ENCODE results near the gene PIAS1.

PIAS1 gene

DNA sequence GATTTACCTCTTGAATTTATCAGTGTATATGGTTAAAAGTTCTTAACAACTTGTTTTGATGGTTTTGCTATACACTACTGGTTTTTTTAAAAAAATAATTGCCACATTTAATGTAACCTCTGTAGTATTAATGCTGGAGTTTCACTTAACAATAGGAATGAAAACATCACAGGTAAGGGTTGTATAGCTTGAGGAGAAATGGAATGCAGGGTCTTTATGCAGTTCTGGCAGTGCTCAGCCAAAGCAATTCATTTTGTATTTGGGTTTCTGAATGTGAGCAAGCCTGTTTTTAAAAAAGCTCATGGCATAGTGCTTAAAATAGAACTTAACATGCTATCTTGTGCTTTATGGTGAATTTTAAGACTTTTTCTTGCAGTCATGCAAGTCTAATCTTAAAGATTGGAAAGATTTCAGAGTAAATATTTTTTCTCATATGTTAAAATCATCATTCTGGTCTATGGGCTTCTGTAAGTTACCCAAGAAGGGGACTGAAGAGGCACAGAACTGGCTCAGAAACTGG, 8.9 kb downstream of the PIAS1 start:
- DNase-seq (ENCODE audit: low read depth in 2 of 2): no peak

DNA sequence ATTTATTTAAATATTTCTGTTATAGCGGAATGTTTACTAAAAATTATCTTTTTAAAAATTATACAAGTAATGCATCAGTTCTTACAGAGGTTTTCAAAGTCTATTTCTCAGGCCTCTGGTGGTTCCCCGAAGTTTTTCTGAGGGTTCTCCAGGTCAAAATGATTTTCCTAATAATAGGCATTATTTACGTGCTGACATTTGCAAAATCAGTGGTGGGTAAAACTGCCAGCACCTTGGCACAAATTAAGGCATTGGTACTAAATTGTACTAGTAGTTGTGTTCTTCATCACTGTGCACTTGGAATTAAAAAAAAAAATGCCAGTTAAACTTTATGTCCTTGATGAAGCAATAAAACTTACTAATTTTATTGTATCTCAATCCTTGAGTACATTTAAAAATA, 9.5 kb downstream of the PIAS1 start:
- no peak for DNase-seq (ENCODE audit: low read depth in 2 of 2)

DNA sequence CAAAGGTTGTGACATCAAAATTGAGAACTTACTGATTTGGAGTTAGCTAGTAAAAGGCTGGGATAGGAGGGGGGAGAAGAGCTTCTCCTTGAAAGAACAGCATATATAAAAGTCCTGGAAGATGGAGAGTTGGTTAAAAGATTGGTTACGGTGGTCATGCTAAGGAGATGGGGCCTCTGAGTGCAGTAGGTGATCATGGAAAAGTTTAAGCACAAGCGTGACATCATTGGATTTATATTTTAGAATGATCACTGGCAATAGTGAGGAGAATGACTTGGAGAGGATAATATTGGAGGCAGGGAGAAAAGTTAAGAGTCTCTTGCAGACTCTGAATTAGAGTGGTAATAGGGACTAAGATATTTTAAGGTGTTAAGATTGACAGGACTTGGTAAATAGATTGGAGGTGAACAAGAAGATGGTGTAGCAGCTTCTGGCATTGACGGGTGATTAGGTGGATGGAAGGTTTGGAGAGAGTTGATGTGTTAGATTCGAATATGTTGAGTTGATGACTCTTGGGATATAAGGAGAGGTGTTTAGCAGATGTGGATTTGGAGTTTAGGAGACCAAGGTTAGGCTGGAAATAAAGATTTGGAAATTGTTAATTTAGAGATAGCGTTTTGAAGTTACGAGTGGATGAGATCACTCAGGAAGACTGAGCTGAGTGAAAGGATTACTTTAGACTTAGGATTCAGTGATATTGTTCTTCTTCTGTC, 19.6 kb downstream of the PIAS1 start:
- DNase-seq (ENCODE audit: low read depth in 2 of 2): no peak

DNA sequence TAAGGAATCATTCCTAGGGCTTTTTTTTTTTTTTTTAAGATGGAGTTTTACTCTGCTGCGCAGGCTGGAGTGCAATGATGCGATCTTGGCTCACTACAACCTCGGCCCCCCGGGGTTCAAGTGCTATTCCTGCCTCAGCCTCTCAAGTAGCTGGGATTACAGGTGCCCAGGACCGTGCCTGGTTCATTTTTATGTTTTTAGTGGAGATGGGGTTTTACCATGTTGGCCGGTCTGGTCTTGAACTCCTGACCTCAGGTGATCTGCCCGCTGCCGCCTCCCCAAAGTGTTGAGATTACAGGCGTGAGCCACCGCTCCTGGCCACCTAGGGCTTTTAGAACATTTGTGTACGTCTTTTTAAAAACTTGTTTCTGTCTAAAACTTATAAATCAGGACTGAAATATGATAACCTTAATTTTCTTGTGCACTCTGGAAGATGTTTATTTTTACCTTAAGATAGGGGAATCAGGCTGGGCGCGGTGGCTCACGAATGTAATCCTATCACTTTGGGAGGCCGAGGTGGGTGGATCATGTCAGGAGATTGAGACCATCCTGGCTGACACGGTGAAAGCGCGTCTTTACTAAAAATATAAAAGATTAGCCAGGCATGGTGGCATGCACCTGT, 21.8 kb downstream of the PIAS1 start:
- DNase-seq (ENCODE audit: low read depth in 2 of 2): no peak

DNA sequence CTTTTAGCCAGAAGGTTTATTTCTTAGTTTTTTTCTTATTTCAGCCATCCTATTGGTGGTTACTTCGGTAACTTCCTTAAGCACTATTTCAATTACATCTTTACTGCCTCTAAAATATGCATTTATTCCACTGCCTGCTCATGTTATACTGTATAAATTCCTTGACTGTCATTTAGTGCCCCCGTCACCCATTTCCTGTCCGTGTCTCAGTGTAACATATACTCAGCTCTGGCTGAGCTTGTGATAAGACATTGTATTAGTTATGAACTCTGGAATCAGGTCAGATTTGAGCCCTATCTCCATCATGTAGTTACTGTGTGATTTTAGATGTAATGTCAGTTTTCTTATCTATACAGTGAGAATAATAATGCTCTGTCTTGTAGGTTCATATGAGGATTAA, 24.2 kb downstream of the PIAS1 start:
- no peak for DNase-seq (ENCODE audit: low read depth in 2 of 2)

DNA sequence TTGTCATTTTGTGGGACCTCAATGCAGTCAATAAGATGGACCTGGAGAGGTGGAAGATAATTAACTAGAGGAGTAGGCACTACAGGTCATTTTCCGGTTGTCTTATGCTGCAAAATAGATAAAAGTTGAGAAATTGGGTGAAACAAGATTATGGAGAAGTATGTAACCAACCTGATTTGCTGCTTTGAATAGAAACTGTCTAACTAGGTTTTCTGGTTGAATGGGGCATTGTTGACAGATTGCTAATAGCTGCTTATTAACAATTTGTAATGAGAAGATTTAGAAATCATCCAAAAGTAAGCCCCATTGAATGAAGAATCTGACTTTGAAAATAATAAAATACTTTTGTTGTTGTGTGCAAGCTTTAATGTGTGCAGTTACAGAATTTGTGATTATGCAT, 26.2 kb downstream of the PIAS1 start:
- DNase-seq (ENCODE audit: low read depth in 2 of 2): no peak

DNA sequence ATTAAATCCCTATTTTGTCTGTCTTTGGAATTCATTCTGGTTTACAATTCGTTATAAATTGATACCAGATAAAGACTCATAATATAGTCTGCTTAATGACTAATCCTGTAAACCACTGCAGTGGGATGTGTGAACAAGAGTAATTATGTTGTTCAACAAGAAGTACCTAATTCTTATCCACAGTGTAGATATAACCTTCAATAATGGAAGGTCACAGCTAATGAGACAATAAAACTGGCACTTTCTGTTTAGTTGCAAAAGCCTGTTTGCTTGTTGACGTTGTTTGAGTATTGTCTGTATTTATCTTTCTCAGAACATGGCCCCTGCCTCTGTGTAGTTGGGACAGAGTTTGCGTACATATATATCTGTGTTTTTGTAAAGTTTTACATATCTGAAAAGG, 26.7 kb downstream of the PIAS1 start:
- DNase-seq (ENCODE audit: low read depth in 2 of 2): no peak

DNA sequence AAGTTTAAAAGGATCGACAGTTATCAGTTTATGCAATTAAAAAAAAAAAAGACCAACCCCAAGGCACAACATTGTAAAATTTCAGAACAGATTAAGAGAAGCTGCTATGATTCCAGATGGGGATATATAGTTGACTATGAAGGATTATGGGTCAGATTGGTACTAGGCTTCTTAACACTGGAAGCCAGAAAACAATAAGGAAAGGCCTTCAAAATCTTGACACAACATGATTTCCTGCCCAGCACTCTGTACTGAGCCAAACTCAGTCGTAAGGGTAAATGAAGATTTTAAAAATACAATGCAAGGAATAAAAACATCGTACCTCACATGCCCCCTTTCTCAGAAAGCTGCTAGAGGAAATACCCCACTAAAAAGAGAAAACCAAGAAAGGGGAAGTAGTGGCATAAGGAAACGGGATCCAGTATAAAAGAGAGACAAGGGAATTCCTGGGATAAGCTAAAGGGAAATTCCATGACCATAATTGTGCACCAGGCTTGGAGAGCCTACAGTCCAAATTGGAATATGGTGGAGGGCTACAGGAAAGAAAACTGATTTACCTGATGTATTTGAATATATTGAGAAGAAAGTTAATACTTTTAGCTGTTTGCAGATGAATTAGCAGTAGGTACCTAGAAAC, 27.9 kb downstream of the PIAS1 start:
- no peak for DNase-seq (ENCODE audit: low read depth in 2 of 2)

DNA sequence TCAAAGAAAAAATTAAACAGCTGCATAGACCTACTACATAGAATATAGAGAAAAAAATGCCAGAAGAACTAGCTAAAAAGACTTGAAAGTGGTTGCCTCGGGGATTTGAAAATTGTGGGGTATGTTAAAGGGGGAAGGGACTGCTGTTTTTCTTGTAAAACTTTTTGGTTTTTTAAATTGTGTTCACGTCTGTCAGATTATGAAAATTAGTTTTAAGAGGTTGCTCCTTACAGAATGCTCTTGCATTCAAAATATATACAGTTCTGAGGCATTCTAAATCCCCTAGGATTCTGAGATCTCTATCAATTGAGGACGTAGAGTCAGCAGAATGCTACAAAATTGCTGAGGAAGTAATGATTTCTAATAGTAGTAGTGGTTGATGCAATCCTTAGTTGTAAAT, 28.6 kb downstream of the PIAS1 start:
- DNase-seq (ENCODE audit: low read depth in 2 of 2): no peak

DNA sequence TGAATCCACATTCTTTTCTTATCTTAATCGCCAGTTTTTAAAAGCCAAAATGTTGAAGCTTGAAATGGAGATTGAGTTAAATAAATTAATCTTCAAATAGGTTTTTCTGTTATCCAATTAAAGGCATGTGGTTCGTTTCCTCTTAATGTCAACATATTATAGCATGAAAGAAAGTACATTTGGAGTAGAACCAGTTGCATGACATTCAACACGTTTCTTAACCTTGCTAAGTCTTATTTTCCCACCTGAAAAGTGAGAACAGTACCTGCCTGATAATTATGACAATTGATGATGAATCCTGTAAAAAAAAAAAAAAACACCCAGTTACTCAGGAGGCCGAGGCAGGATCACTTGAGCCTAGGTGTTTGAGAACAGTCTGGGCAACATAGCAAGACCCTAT, 29.3 kb downstream of the PIAS1 start:
- DNase-seq (ENCODE audit: low read depth in 2 of 2): no peak

DNA sequence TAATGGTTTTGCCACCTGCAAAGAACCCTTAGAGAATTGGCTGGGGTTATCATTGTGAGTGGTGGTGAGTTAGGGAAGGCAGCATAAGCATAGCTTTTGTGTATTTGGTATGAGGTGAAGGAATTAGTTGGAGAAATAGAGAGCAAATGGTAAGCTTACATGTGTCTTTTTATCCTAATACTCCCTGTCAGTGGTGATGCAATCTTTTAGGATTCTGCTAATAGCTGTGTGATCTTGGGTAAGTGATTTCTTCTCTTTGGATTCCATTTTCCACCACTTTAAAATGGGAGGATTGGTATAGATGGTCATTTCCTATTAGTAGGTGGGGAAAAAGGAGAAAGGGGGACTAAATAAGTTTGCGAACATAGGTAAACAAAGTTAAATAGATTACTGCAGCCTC, 30.9 kb downstream of the PIAS1 start:
- DNase-seq (ENCODE audit: low read depth in 2 of 2): no peak

DNA sequence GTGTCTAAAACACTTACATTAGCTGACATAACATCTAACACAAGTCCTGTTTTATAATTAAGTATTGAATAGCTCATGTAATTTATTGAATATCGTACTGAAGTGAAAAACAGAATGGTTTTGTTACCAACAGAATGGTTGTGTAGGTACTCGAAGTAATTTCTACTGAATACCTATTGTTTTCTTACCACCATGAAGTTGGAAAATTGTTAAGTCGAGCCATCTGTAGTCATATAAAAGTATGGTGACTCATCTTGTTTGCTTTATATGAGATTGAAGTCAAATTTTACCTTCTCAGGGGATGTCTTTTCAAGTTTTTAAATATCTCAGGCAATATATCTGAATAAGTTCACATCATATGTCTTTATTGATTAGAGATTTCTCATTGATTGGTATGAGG, 37.6 kb downstream of the PIAS1 start:
- no peak for DNase-seq (ENCODE audit: low read depth in 2 of 2)

DNA sequence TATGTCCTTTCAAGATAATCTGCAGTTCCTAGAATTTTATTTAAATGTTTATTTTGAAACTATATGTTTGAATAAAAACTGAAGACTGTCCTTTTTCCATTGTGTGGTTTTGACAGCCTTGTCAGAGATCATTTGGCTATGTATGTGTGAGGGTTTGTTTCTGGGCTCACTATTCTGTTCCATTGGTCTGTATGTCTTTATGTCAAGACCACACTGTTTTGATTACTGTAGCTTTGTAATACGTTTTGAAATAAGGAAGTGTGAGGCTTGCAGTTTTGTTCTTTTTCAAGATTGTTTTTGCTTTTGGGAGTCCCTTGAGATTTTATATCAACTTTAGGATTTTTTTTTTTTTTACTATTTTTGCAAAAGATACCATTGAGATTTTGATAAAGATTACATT, 42.0 kb downstream of the PIAS1 start:
- DNase-seq (ENCODE audit: low read depth in 2 of 2): no peak

DNA sequence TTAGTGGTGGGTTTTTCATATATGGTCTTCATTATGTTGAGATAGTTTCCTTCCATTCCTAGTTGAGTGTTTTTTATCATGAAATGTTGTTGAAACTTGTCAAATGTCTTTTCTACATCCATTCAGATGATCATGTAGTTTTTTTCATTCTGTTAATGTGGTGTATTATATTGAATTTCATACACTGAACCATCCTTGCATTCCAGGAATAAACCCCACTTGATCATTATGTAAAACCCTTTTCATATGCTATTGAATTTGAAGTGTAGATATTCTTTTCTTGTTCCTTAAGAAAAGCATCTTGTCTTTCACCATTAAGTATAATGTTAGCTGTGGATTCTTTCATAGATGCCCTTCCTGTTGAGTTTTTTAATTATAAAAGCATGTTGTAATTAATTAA, 42.9 kb downstream of the PIAS1 start:
- DNase-seq (ENCODE audit: low read depth in 2 of 2): no peak

DNA sequence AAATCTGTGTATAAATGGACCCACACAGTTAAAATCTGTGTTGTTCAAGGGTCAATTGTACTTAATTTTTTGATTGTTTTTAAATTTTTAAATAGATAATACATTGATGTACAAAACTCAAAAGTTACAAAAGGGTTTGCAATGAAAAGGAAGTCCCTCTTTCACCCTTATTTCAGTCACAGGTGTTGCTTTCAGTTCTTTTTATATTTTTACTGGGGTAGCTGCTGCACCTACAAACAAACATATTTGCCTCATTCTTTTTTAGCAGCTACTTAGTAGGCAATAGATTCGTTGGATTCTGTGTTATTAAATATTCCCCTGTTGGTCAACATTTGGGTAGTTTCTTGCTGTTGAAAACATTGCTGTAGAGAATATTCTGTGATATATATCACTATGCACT, 44.4 kb downstream of the PIAS1 start:
- no peak for DNase-seq (ENCODE audit: low read depth in 2 of 2)

DNA sequence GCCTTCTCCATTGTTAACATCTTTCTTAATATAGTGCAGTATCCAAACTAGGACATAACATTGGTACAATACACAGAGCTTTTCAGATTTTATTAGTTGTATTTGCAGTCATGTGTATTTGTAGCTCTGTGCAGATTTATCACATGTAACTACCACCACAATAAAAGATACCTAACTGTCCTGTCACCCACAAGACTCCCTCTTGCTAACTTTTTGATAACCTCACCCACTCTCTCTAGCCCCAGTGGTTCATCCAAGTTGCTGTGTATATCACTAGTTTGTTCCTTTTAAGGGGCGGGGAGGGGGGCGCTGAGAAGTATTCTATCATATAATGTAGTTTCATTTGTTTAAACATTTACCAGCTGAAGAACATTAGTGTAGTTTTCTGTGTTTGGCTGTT, 46.1 kb downstream of the PIAS1 start:
- DNase-seq (ENCODE audit: low read depth in 2 of 2): no peak

DNA sequence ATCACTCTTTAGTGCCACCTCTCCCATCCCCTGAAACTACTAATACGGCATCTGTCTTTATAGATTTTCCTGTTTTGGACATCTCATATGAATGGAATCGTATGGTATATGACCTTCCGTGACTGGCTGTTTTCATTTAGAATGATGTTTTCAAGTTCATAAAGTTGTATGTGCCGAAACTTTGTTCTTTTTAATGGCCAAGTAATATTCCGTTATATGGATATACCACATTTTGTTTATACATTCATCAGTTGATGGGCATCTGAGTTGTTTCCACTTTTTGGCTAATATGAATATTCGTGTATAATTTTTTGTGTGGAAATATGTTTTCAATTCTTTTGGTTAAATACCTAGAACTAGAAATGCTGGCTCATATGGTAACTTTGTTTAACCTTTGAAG, 49.5 kb downstream of the PIAS1 start:
- DNase-seq (ENCODE audit: low read depth in 2 of 2): no peak

DNA sequence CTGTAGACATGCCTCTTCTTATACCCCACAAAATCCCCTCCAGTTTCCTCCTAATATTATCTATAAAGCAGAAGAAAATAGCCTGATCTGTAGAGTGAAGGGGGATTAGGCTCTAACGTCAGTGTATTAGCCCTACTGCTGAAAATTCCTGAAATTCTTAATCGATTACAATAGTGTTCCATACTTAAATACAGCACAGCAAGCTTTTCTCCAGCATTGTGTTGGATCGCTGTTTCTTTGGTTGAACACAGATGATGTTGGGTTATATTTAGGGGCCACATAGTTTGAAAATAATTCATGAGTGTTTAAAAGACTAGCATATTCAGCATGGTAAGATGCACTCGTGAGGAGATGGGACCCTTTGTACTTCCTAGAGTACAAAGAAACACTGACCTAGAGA, 52.5 kb downstream of the PIAS1 start:
- no peak for DNase-seq (ENCODE audit: low read depth in 2 of 2)

DNA sequence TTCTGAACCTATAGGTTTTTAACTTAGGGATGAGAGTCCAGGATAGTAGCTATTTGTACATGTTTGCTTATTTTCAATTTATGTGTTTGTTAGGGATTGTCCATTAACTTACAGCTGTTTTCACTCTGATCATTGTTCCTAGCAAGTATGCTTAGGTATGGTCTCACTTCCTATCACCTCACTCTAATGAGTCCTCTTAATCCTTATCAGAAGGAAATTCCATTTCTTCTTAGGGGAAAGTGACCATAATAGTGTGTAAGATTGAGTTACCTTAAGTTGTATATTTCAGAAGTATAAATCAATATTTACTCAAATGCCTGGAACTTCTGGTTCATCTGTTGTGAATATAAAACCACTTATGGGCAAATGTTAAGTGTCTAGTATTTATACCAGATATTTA, 53.0 kb downstream of the PIAS1 start:
- DNase-seq (ENCODE audit: low read depth in 2 of 2): no peak

DNA sequence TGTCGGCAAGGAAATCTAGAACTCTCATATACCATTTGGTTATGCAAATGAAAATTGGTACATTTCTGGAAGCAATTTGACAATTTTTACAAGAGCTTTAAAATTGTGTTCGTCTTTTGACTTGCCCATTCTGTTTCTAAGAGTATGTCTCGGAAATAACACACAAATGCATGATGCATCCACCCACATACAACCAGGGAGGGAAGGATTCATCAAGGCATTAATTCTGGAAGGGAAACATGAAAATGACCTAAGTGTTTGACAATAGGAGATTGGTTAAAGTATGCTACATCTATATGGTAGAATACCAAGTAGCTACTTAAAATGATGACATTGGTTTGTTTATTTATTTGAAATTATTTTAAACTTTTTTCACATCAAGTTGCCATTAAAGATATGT, 58.6 kb downstream of the PIAS1 start:
- DNase-seq (ENCODE audit: low read depth in 2 of 2): no peak

DNA sequence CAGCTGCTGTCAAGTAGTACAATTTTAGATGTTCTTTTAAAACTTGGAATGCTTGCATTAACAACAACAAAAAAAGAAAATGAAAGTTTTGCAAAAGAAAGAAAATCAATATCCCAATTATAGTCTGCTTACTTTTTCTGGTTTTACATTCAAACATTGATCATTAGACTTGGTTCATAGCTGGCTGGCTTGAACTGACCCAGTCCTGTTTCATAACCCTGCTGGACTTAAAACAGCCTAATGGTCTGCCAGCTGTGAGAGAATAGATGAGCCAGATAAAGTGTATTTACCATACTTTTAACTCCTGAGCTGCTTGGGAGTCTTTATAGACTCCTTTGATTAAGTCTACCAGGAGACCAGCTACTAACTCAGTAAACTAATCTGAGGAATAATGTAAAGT, 59.2 kb downstream of the PIAS1 start:
- no peak for DNase-seq (ENCODE audit: low read depth in 2 of 2)

DNA sequence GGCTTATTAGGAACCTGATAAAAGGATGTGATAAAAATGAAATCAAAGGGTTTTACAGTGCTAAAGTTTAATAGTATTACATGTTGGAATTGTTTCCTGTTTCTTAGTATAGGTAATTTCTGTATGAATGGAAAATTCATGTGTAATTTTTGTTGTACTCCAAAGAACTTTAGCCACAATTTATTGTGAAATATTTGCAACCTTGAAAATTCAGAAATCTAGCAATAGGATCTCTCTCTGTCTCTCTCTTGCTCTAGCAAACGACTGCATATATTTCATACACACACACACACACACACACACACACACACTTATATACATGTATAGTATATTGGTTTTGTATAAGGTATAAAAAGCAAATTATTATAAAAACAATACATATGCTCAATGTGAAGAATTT, 59.6 kb downstream of the PIAS1 start:
- DNase-seq (ENCODE audit: low read depth in 2 of 2): no peak

DNA sequence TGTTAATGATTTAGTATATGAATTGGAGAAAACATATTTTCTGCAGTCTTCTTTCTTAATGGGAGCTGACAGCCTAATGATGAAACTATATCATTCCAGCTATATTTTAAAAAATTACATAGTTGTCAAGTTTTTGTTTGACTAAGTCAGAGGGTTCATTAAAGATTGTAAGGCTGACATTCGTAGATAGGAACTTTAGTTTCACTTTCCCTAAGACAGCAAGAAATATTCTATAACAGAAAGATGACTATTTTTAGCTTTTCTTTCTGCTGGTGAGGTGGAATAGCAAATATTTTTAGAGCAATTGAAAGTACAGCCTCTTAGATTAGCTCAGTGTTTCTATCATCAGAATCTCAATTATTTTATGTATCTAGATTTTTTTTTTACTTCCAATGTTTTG, 60.2 kb downstream of the PIAS1 start:
- DNase-seq (ENCODE audit: low read depth in 2 of 2): no peak
